ENCODE results near the gene LRRC74B.
"Not testable (repeated sequence)": the region's sequence is repeated elsewhere in the genome, so short reads cannot be mapped to it uniquely, and the experiment has no call there.

Gene LRRC74B

GRCh38 chr22:21032037-21032867, 13.5 kb upstream of the LRRC74B start, which contains the start of gene SLC7A4:
SLC7A4 (minus strand) TSS chr22:21032561; CDS start chr22:21031812, 749 bp downstream.
- in situ Hi-C loops (cut with MboI; ENCODE audit: low sequenced_read_pairs) = no loop called here
- H3K36me3 ChIP-seq (replicated peaks) = no peaks in the 10 kb centered on the region
- no peaks in the 10 kb centered on the region for H3K9me3 ChIP-seq
- H3K4me3 ChIP-seq = no peak within 1 kb of the TSS
- no peak for DNase-seq (ENCODE audit: low spot score in 2 of 2)
- H3K4me1 ChIP-seq = no peaks in the 10 kb centered on the region
- H3K27me3 ChIP-seq (ENCODE audit: low read depth) = no peaks in the 10 kb centered on the region; the same call in none of the 2 replicates

GRCh38 chr22:21032868-21033688, 12.7 kb upstream of the LRRC74B start:
- Histone ChIP-seq H3K9me3 (no peaks in the 10 kb centered on the region), H3K27me3 (ENCODE audit: low read depth) (no peaks in the 10 kb centered on the region; the same call in none of the 2 replicates), H3K4me1 (no peaks in the 10 kb centered on the region), H3K4me3 (no peak overlapping the region), H3K36me3 (replicated peaks) (no peaks in the 10 kb centered on the region)
- in situ Hi-C loops (cut with MboI; ENCODE audit: low sequenced_read_pairs) = no loop called here
- DNase-seq (ENCODE audit: low spot score in 2 of 2) = no peak

- Histone ChIP-seq H3K4me3 (no peak overlapping the region), H3K36me3 (replicated peaks) (no peaks in the 10 kb centered on the region), H3K27me3 (ENCODE audit: low read depth) (no peaks in the 10 kb centered on the region; the same call in none of the 2 replicates), H3K4me1 (no peaks in the 10 kb centered on the region), H3K9me3 (no peaks in the 10 kb centered on the region)
- no peak for DNase-seq (ENCODE audit: low spot score in 2 of 2)
- in situ Hi-C loops (cut with MboI; ENCODE audit: low sequenced_read_pairs) = no loop called here
Measured at GRCh38 chr22:21033895-21034294, 11.9 kb upstream of the LRRC74B start.

- H3K9me3 ChIP-seq = no peaks in the 10 kb centered on the region
- H3K27me3 ChIP-seq (ENCODE audit: low read depth) = no peaks in the 10 kb centered on the region; the same call in none of the 2 replicates
- DNase-seq (ENCODE audit: low spot score in 2 of 2) = no peak
- no peaks in the 10 kb centered on the region for H3K36me3 ChIP-seq (replicated peaks)
- no peaks in the 10 kb centered on the region for H3K4me1 ChIP-seq
- no peak overlapping the region for H3K4me3 ChIP-seq
- in situ Hi-C loops (cut with MboI; ENCODE audit: low sequenced_read_pairs) = no loop called here
Measured at GRCh38 chr22:21034989-21035388, 10.8 kb upstream of the LRRC74B start.

- in situ Hi-C loops (cut with MboI; ENCODE audit: low sequenced_read_pairs) = no loop called here
- Histone ChIP-seq H3K27me3 (ENCODE audit: low read depth) (no peaks in the 10 kb centered on the region; the same call in 1 of the 2 replicates), H3K9me3 (no peaks in the 10 kb centered on the region), H3K4me1 (no peaks in the 10 kb centered on the region), H3K36me3 (replicated peaks) (no peaks in the 10 kb centered on the region), H3K4me3 (no peak overlapping the region)
- no peak for DNase-seq (ENCODE audit: low spot score in 2 of 2)
Measured at GRCh38 chr22:21038405-21038804, 7.3 kb upstream of the LRRC74B start.

GRCh38 chr22:21039158-21039557, 6.6 kb upstream of the LRRC74B start:
- in situ Hi-C loops (cut with MboI; ENCODE audit: low sequenced_read_pairs); DNase-seq (ENCODE audit: low spot score in 2 of 2): not testable (repeated sequence)

GRCh38 chr22:21041937-21042336, 3.8 kb upstream of the LRRC74B start:
- DNase-seq (ENCODE audit: low spot score in 2 of 2) = no peak
- Histone ChIP-seq H3K4me3 (no peak overlapping the region), H3K9me3 (no peaks in the 10 kb centered on the region), H3K4me1 (peaks cover 4% of the 10 kb centered on the region; the same call in 1 of the 2 replicates), H3K27me3 (ENCODE audit: low read depth) (no peaks in the 10 kb centered on the region), H3K36me3 (replicated peaks) (no peaks in the 10 kb centered on the region)
- in situ Hi-C loops (cut with MboI; ENCODE audit: low sequenced_read_pairs) = no loop called here

More at GRCh38 chr22:21039158-21039557, 6.6 kb upstream of the LRRC74B start:
- H3K4me3 ChIP-seq; H3K36me3 ChIP-seq (replicated peaks); H3K4me1 ChIP-seq; H3K9me3 ChIP-seq; H3K27me3 ChIP-seq (ENCODE audit: low read depth): not testable (repeated sequence)

GRCh38 chr22:21042978-21043859, 2.5 kb upstream of the LRRC74B start:
- no peaks in the 10 kb centered on the region for H3K9me3 ChIP-seq
- peaks cover 4% of the 10 kb centered on the region; the same call in 1 of the 2 replicates for H3K4me1 ChIP-seq
- no peak for DNase-seq (ENCODE audit: low spot score in 2 of 2)
- H3K4me3 ChIP-seq = no peak overlapping the region
- H3K27me3 ChIP-seq (ENCODE audit: low read depth) = no peaks in the 10 kb centered on the region
- in situ Hi-C loops (cut with MboI; ENCODE audit: low sequenced_read_pairs) = no loop called here
- no peaks in the 10 kb centered on the region for H3K36me3 ChIP-seq (replicated peaks)

GRCh38 chr22:21043860-21044535, 1.7 kb upstream of the LRRC74B start:
- Histone ChIP-seq H3K4me1 (peaks cover 4% of the 10 kb centered on the region; the same call in 1 of the 2 replicates), H3K36me3 (replicated peaks) (no peaks in the 10 kb centered on the region), H3K9me3 (no peaks in the 10 kb centered on the region), H3K4me3 (no peak overlapping the region), H3K27me3 (ENCODE audit: low read depth) (no peaks in the 10 kb centered on the region)
- DNase-seq (ENCODE audit: low spot score in 2 of 2) = no peak
- in situ Hi-C loops (cut with MboI; ENCODE audit: low sequenced_read_pairs) = no loop called here

GRCh38 chr22:21044931-21045584, 688 bp upstream of the LRRC74B start:
- DNase-seq (ENCODE audit: low spot score in 2 of 2) = no peak
- Histone ChIP-seq H3K27me3 (ENCODE audit: low read depth) (no peaks in the 10 kb centered on the region), H3K4me1 (peaks cover 4% of the 10 kb centered on the region; the same call in 1 of the 2 replicates), H3K36me3 (replicated peaks) (no peaks in the 10 kb centered on the region), H3K9me3 (no peaks in the 10 kb centered on the region), H3K4me3 (no peak overlapping the region)
- in situ Hi-C loops (cut with MboI; ENCODE audit: low sequenced_read_pairs) = no loop called here

- in situ Hi-C loops (cut with MboI; ENCODE audit: low sequenced_read_pairs) = no loop called here
- H3K36me3 ChIP-seq (replicated peaks) = no peaks in the 10 kb centered on the region
- DNase-seq (ENCODE audit: low spot score in 2 of 2) = no peak
- H3K4me3 ChIP-seq = no peak overlapping the region
- H3K27me3 ChIP-seq (ENCODE audit: low read depth) = no peaks in the 10 kb centered on the region
- no peaks in the 10 kb centered on the region for H3K9me3 ChIP-seq
- H3K4me1 ChIP-seq = peaks cover 4% of the 10 kb centered on the region; the same call in 1 of the 2 replicates
Measured at GRCh38 chr22:21047035-21047661, 1.4 kb downstream of the LRRC74B start.

GRCh38 chr22:21047730-21048129, 2.0 kb downstream of the LRRC74B start:
- Histone ChIP-seq H3K9me3 (no peaks in the 10 kb centered on the region), H3K4me1 (peaks cover 4% of the 10 kb centered on the region; the same call in 1 of the 2 replicates), H3K27me3 (ENCODE audit: low read depth) (no peaks in the 10 kb centered on the region), H3K36me3 (replicated peaks) (no peaks in the 10 kb centered on the region), H3K4me3 (no peak overlapping the region)
- DNase-seq (ENCODE audit: low spot score in 2 of 2) = no peak
- in situ Hi-C loops (cut with MboI; ENCODE audit: low sequenced_read_pairs) = no loop called here
